HepG2 (cell line): ENCODE measurements around the gene KRT15. TPM values are rescaled to one million over a fixed set of nuclear protein-coding genes. Genes with fewer than 3 reads are reported as not detected.
A peak's percentile ranks its signal among the peaks of the same experiment; 100 is the strongest.

ENCODE experiments used
- BORCS8-MEF2B ChIP-seq: sonication (generic); formaldehyde crosslinking; IDR thresholded peaks from 2 replicates; pipeline ENCODE4 v1.8.0; 2022; ENCODE audit warnings: mild to moderate bottlenecking, missing genetic modification reagents
- CCDC6 ChIP-seq: sonication (generic); formaldehyde crosslinking; IDR thresholded peaks from 2 replicates; pipeline ENCODE4 v1.8.1; 2022; ENCODE audit warnings: mild to moderate bottlenecking, missing genetic modification reagents, moderate library complexity
- GTF3A ChIP-seq: sonication (generic); formaldehyde crosslinking; conservative IDR thresholded peaks from 2 replicates; pipeline ENCODE4 v1.4.0; 2020; ENCODE audit warnings: mild to moderate bottlenecking, missing genetic modification reagents
- KLF15 ChIP-seq: sonication (generic); formaldehyde crosslinking; IDR thresholded peaks from 2 replicates; pipeline ENCODE4 v1.8.1; 2023; ENCODE audit warnings: borderline replicate concordance, mild to moderate bottlenecking, inconsistent platforms, missing genetic modification reagents, mixed read lengths
- NR2F1 ChIP-seq, 2 experiments: fragments of 450-650 bp in 1 of 2; formaldehyde crosslinking in 1 of 2; IDR thresholded peaks; 2 replicates each; pipeline versions ENCODE4 v1.5.0 to v1.6.1; 2016 to 2020; ENCODE audit warnings: mild to moderate bottlenecking in 1 of 2, missing compliant biosample characterization in 1 of 2, missing genetic modification reagents in 1 of 2, moderate library complexity in 1 of 2
- REXO4 ChIP-seq: sonication (generic); formaldehyde crosslinking; IDR thresholded peaks from 2 replicates; pipeline ENCODE4 v1.8.0; 2022; ENCODE audit warnings: missing genetic modification reagents, mild to moderate bottlenecking, borderline replicate concordance
- RXRA ChIP-seq: sonication (generic); formaldehyde crosslinking; IDR thresholded peaks from 2 replicates; pipeline ENCODE4 v1.5.1; 2020; ENCODE audit warnings: missing genetic modification reagents
- ZKSCAN1 ChIP-seq: fragments of 150-350 bp; IDR thresholded peaks from 2 replicates; pipeline ENCODE4 v1.6.1; 2014; ENCODE audit warnings: low read length
- ZNF547 ChIP-seq: sonication (generic); formaldehyde crosslinking; IDR thresholded peaks from 2 replicates; pipeline ENCODE4 v1.5.1; 2020; ENCODE audit warnings: mild to moderate bottlenecking, missing genetic modification reagents
- ZNF567 ChIP-seq: sonication (generic); formaldehyde crosslinking; IDR thresholded peaks from 2 replicates; pipeline ENCODE4 v1.8.1; 2023; ENCODE audit warnings: mild to moderate bottlenecking, missing genetic modification reagents, borderline replicate concordance
- ZNF839 ChIP-seq: sonication (generic); formaldehyde crosslinking; IDR thresholded peaks from 2 replicates; pipeline ENCODE4 v1.4.0; 2020; ENCODE audit warnings: missing genetic modification reagents, mild to moderate bottlenecking, borderline replicate concordance
- ZNF883 ChIP-seq: sonication (generic); formaldehyde crosslinking; IDR thresholded peaks from 2 replicates; pipeline ENCODE4 v1.5.1; 2020; ENCODE audit warnings: mild to moderate bottlenecking, missing genetic modification reagents; ENCODE audit errors: not compliant biosample characterization
- polyA plus RNA-seq, 8 experiments: library from polyadenylated mRNA; depleted of rRNA in 3 of 8; stranded (reverse) in 7 of 8; unstranded in 1 of 8; fragments of >200 nt; fragmentation: Illumina TruSeq in 4 of 8; extraction: Trizol in 4 of 8; gene quantifications; 2 replicates each; pipeline versions ENCODE4 v1.2.1 to v1.2.3, GENCODE V29; 2011 to 2016; ENCODE audit warnings: low read depth in 4 of 8, missing spikeins in 1 of 8, mixed read lengths in 1 of 8; ENCODE audit not compliant: insufficient read depth in 1 of 8
- total RNA-seq, 5 experiments: library from RNA; depleted of rRNA; stranded (reverse); fragments of >200 nt; fragmentation: Illumina TruSeq; extraction: Trizol; gene quantifications; 2 replicates each; pipeline ENCODE4 v1.2.3, GENCODE V29; 2016; ENCODE audit warnings: low read depth in 1 of 5
- TF ChIP-seq, protein P1 (sequence below): sonication (generic); formaldehyde crosslinking; IDR thresholded peaks from 2 replicates; pipeline ENCODE4 v1.8.1; 2023; ENCODE audit warnings: mild to moderate bottlenecking, inconsistent platforms, moderate library complexity, missing genetic modification reagents, borderline replicate concordance
- TF ChIP-seq, protein P2 (sequence below): sonication (generic); formaldehyde crosslinking; IDR thresholded peaks from 2 replicates; pipeline ENCODE4 v1.4.0; 2020; ENCODE audit warnings: missing genetic modification reagents, borderline replicate concordance
- TF ChIP-seq, protein P3 (sequence below): sonication (generic); formaldehyde crosslinking; IDR thresholded peaks from 2 replicates; pipeline ENCODE4 v1.4.0; 2020; ENCODE audit warnings: low read depth, mild to moderate bottlenecking, missing genetic modification reagents
- TF ChIP-seq, protein P4 (sequence below): sonication (generic); formaldehyde crosslinking; IDR thresholded peaks from 2 replicates; pipeline ENCODE4 v1.5.1; 2020; ENCODE audit warnings: mild to moderate bottlenecking, missing genetic modification reagents, borderline replicate concordance

Gene KRT15
- total and polyA plus RNA-seq, 2 of the 13 experiments (the other 11 are each of a cell fraction or from before 2014, with no cell fraction given): 0.46 to 0.63 TPM

DNA sequence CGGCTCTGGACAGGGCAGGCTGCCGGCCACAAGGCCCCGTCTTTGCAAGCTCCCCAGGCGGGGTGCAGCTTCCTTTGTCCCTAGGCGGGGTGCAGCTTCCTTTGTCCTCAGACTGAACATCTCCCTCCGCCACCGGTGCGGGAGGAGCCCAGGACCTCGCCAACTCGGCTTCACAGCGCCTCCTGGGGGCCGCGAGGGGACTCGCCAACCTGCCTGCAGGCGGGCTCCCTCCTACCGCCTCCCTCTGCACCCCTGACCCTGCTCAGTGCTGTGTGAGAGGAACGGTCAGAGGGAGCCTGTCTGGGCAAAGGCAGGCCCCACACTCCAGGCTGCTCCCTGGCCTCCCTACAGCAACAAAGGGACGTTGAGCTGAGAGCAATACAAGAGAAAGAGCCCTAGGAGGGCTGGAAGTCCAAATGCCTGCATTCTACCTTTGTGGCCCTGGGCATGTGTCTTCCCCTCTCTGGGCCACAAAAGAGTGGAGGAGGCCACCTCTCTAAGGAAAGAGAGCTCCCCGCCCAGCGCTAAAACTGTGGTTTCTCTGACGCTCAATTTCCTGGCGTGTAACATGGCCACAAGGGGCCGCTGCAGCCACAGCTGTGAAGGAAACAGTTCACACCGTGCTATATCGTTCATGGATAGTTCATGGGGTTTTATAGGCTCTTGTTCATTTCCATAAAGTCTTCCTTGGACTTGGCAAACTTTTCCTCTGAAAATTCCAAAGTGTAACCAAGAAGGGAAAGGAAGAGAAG is 30.3 kb upstream of the KRT15 start (continued):
- TF ChIP-seq ZNF883 (CRISPR knock-in tag) (peak; percentile 61), KLF15 (CRISPR knock-in tag) (no peak), REXO4 (no peak), NR2F1 (CRISPR knock-in tag; IDR thresholded peaks at IDR 0.05) (peak; percentile 56 to 68; a peak in 1 of 4 replicates), ZNF839 (no peak; the same call in 1 of the 2 replicates), CCDC6 (CRISPR knock-in tag) (0 out of 2 replicates have a peak, but pooled peaks have one; percentile 59), BORCS8-MEF2B (CRISPR knock-in tag) (peak; percentile 89), RXRA (peak; percentile 81), ZKSCAN1 (0 out of 2 replicates have a peak, but pooled peaks have one; percentile 18), ZNF567 (0 out of 2 replicates have a peak, but pooled peaks have one; percentile 15), GTF3A (CRISPR knock-in tag) (0 out of 2 replicates have a peak, but pooled peaks have one; percentile 67), ZNF547 (peak; percentile 26; the same call in 1 of the 2 replicates)
- TF ChIP-seq, protein P1, sequence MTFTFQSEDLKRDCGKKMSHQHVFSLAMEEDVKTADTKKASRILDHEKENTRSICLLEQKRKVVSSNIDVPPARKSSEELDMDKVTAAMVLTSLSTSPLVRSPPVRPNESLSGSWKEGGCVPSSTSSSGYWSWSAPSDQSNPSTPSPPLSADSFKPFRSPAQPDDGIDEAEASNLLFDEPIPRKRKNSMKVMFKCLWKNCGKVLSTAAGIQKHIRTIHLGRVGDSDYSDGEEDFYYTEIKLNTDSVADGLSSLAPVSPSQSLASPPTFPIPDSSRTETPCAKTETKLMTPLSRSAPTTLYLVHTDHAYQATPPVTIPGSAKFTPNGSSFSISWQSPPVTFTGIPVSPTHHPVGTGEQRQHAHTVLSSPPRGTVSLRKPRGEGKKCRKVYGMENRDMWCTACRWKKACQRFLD: 0 out of 2 replicates have a peak, but pooled peaks have one; percentile 39
- TF ChIP-seq, protein P2, sequence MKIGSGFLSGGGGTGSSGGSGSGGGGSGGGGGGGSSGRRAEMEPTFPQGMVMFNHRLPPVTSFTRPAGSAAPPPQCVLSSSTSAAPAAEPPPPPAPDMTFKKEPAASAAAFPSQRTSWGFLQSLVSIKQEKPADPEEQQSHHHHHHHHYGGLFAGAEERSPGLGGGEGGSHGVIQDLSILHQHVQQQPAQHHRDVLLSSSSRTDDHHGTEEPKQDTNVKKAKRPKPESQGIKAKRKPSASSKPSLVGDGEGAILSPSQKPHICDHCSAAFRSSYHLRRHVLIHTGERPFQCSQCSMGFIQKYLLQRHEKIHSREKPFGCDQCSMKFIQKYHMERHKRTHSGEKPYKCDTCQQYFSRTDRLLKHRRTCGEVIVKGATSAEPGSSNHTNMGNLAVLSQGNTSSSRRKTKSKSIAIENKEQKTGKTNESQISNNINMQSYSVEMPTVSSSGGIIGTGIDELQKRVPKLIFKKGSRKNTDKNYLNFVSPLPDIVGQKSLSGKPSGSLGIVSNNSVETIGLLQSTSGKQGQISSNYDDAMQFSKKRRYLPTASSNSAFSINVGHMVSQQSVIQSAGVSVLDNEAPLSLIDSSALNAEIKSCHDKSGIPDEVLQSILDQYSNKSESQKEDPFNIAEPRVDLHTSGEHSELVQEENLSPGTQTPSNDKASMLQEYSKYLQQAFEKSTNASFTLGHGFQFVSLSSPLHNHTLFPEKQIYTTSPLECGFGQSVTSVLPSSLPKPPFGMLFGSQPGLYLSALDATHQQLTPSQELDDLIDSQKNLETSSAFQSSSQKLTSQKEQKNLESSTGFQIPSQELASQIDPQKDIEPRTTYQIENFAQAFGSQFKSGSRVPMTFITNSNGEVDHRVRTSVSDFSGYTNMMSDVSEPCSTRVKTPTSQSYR (CRISPR knock-in tag): no peak
- TF ChIP-seq, protein P3, sequence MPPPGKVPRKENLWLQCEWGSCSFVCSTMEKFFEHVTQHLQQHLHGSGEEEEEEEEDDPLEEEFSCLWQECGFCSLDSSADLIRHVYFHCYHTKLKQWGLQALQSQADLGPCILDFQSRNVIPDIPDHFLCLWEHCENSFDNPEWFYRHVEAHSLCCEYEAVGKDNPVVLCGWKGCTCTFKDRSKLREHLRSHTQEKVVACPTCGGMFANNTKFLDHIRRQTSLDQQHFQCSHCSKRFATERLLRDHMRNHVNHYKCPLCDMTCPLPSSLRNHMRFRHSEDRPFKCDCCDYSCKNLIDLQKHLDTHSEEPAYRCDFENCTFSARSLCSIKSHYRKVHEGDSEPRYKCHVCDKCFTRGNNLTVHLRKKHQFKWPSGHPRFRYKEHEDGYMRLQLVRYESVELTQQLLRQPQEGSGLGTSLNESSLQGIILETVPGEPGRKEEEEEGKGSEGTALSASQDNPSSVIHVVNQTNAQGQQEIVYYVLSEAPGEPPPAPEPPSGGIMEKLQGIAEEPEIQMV: 0 out of 2 replicates have a peak, but pooled peaks have one; percentile 75
- TF ChIP-seq, protein P4, sequence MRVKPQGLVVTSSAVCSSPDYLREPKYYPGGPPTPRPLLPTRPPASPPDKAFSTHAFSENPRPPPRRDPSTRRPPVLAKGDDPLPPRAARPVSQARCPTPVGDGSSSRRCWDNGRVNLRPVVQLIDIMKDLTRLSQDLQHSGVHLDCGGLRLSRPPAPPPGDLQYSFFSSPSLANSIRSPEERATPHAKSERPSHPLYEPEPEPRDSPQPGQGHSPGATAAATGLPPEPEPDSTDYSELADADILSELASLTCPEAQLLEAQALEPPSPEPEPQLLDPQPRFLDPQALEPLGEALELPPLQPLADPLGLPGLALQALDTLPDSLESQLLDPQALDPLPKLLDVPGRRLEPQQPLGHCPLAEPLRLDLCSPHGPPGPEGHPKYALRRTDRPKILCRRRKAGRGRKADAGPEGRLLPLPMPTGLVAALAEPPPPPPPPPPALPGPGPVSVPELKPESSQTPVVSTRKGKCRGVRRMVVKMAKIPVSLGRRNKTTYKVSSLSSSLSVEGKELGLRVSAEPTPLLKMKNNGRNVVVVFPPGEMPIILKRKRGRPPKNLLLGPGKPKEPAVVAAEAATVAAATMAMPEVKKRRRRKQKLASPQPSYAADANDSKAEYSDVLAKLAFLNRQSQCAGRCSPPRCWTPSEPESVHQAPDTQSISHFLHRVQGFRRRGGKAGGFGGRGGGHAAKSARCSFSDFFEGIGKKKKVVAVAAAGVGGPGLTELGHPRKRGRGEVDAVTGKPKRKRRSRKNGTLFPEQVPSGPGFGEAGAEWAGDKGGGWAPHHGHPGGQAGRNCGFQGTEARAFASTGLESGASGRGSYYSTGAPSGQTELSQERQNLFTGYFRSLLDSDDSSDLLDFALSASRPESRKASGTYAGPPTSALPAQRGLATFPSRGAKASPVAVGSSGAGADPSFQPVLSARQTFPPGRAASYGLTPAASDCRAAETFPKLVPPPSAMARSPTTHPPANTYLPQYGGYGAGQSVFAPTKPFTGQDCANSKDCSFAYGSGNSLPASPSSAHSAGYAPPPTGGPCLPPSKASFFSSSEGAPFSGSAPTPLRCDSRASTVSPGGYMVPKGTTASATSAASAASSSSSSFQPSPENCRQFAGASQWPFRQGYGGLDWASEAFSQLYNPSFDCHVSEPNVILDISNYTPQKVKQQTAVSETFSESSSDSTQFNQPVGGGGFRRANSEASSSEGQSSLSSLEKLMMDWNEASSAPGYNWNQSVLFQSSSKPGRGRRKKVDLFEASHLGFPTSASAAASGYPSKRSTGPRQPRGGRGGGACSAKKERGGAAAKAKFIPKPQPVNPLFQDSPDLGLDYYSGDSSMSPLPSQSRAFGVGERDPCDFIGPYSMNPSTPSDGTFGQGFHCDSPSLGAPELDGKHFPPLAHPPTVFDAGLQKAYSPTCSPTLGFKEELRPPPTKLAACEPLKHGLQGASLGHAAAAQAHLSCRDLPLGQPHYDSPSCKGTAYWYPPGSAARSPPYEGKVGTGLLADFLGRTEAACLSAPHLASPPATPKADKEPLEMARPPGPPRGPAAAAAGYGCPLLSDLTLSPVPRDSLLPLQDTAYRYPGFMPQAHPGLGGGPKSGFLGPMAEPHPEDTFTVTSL: no peak
